ENCODE measurements around the gene PLCB2. TPM values are rescaled to one million over a fixed set of nuclear protein-coding genes. Genes with fewer than 3 reads are reported as not detected.
A peak's percentile ranks its signal among the peaks of the same experiment; 100 is the strongest.

The PLCB2 gene
- total and polyA plus RNA-seq, 9 of the 15 experiments (the other 6 are each of a cell fraction or from before 2014, with no cell fraction given) = 0.37 to 12.3 (median 8.0) TPM

- TF ChIP-seq HES1 (IDR thresholded peaks at IDR 0.05; ENCODE audit: low read depth) (no peak), PHF8 (IDR thresholded peaks at IDR 0.05; ENCODE audit: borderline replicate concordance, low read length) (peak; percentile 32; the same call in 1 of the 2 replicates), CBFA2T2 (conservative IDR thresholded peaks at IDR 0.05) (no peak), PML (IDR thresholded peaks at IDR 0.05; ENCODE audit: low read length) (no peak), MECOM (CRISPR knock-in tag; IDR thresholded peaks at IDR 0.05) (no peak), BCLAF1 (IDR thresholded peaks at IDR 0.05; ENCODE audit: borderline replicate concordance in 1 of 2, control insufficient read depth in 1 of 2, low read depth in 2 of 2, low read length in 1 of 2) (no peak), ZNF589 (CRISPR knock-in tag; IDR thresholded peaks at IDR 0.05; ENCODE audit: low read depth) (no peak), MBD2 (IDR thresholded peaks at IDR 0.05; ENCODE audit: borderline replicate concordance, low read depth) (no peak), CHAMP1 (IDR thresholded peaks at IDR 0.05) (no peak), EP300 (IDR thresholded peaks at IDR 0.05; ENCODE audit: low read length) (no peak), BACH1 (tag; IDR thresholded peaks at IDR 0.05) (no peak), NR1H2 (CRISPR knock-in tag; IDR thresholded peaks at IDR 0.05) (no peak), SIN3A (IDR thresholded peaks at IDR 0.05; ENCODE audit: borderline replicate concordance in 2 of 2, control insufficient read depth in 1 of 2, low read depth in 2 of 2, low read length in 2 of 2) (no peak), FOXA1 (IDR thresholded peaks at IDR 0.05; ENCODE audit: borderline replicate concordance) (no peak), ZBTB34 (CRISPR knock-in tag; IDR thresholded peaks at IDR 0.05) (no peak), ZNF174 (CRISPR knock-in tag; IDR thresholded peaks at IDR 0.05) (no peak), ZNF12 (CRISPR knock-in tag; IDR thresholded peaks at IDR 0.05) (no peak), BRCA1 (IDR thresholded peaks at IDR 0.05) (no peak), BRCA1 (CRISPR knock-in tag; IDR thresholded peaks at IDR 0.05) (peak; percentile 25; the same call in 1 of the 2 replicates), SRSF7 (optimal IDR thresholded peaks at IDR 0.05; ENCODE audit: low read depth, low read length) (no peak), SIX5 (IDR thresholded peaks at IDR 0.05; ENCODE audit: borderline replicate concordance in 1 of 2, insufficient read depth in 1 of 2, low read depth in 1 of 2, low read length in 2 of 2) (no peak)
Measured at GRCh38 chr15:40282147-40282868, 25.4 kb downstream of the PLCB2 start (continued).
